Right lobe of liver (tissue), 4 donors: ENCODE data around the gene UNC93B1.

ENCODE experiments used
- POLR2A ChIP-seq: fragments of 450-650 bp; IDR thresholded peaks from one replicate; pipeline ENCODE4 v1.6.1; 2017; ENCODE audit warnings: antibody characterized with exemption, mild to moderate bottlenecking
- TF ChIP-seq, protein P1 (sequence below), 4 donors: fragments of 200-600 bp in 3 of 4; fragments of 450-650 bp in 1 of 4; IDR thresholded peaks; one replicate each; pipeline versions ENCODE4 v1.5.1 to v1.8.0; 2016 to 2022; ENCODE audit warnings: antibody characterized with exemption in 4 of 4, mild to moderate bottlenecking in 2 of 4
- donor health status: DM: no; HTN: no; CAD: no.
- donor health status: DM: no; HTN: no; CAD: no.
- donor health status: DM: no; HTN: yes; CAD: no.

GRCh38 chr11:68044898-68045351 is 41.0 kb upstream of the UNC93B1 start:
- TF ChIP-seq POLR2A: no peak
- TF ChIP-seq, protein P1, sequence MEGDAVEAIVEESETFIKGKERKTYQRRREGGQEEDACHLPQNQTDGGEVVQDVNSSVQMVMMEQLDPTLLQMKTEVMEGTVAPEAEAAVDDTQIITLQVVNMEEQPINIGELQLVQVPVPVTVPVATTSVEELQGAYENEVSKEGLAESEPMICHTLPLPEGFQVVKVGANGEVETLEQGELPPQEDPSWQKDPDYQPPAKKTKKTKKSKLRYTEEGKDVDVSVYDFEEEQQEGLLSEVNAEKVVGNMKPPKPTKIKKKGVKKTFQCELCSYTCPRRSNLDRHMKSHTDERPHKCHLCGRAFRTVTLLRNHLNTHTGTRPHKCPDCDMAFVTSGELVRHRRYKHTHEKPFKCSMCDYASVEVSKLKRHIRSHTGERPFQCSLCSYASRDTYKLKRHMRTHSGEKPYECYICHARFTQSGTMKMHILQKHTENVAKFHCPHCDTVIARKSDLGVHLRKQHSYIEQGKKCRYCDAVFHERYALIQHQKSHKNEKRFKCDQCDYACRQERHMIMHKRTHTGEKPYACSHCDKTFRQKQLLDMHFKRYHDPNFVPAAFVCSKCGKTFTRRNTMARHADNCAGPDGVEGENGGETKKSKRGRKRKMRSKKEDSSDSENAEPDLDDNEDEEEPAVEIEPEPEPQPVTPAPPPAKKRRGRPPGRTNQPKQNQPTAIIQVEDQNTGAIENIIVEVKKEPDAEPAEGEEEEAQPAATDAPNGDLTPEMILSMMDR (IDR thresholded peaks at IDR 0.05): no peak
